Neural cell (in vitro differentiated cells): Measurements from ENCODE around the gene USP32. TPM values are rescaled to one million over a fixed set of nuclear protein-coding genes. Genes with fewer than 3 reads are reported as not detected.

Experiments used
- H2AFZ ChIP-seq: fragments of 200-600, 300-800 bp; sonication (generic), shearing (Covaris generic); 2 replicates; pipeline ENCODE4 v1.6.0; 2014; ENCODE audit warnings: low read depth, mild to moderate bottlenecking, antibody characterized with exemption, low read length, moderate library complexity
- H3F3A ChIP-seq: fragments of 200-600 bp; shearing (Covaris generic); 2 replicates; pipeline ENCODE4 v1.6.1; 2016; ENCODE audit warnings: mild to moderate bottlenecking, moderate library complexity, mixed read lengths, antibody characterized with exemption, low read length; ENCODE audit not compliant: insufficient read depth, poor library complexity, severe bottlenecking
- H3K27ac ChIP-seq: fragments of 200-600, 300-800 bp; sonication (generic), shearing (Covaris generic); 2 replicates; pipeline ENCODE4 v1.5.1; 2014; ENCODE audit warnings: mild to moderate bottlenecking, low read length, moderate library complexity
- H3K27me3 ChIP-seq: fragments of 300-800, 200-600 bp; sonication (generic), shearing (Covaris generic); 2 replicates; pipeline ENCODE4 v1.6.0; 2014; ENCODE audit warnings: mild to moderate bottlenecking, low read depth, low read length, moderate library complexity; ENCODE audit not compliant: insufficient read depth
- H3K36me3 ChIP-seq: fragments of 300-800, 200-600 bp; sonication (generic), shearing (Covaris generic); 2 replicates; pipeline ENCODE4 v1.5.1; 2014; ENCODE audit warnings: mild to moderate bottlenecking, antibody characterized with exemption, low read length, moderate library complexity; ENCODE audit not compliant: insufficient read depth
- H3K4me2 ChIP-seq: fragments of 300-800, 200-600 bp; sonication (generic), shearing (Covaris generic); 2 replicates; pipeline ENCODE4 v1.6.0; 2014; ENCODE audit warnings: mild to moderate bottlenecking, low read length
- H3K4me3 ChIP-seq: fragments of 300-800, 200-600 bp; sonication (generic), shearing (Covaris generic); 2 replicates; pipeline ENCODE4 v1.5.1; 2014; ENCODE audit warnings: mild to moderate bottlenecking, low read length, moderate library complexity
- H3K79me2 ChIP-seq: fragments of 200-600 bp; shearing (Covaris generic); replicated peaks from 2 replicates; pipeline ENCODE4 v1.6.0; 2014; ENCODE audit warnings: mild to moderate bottlenecking, low read length, moderate library complexity; ENCODE audit not compliant: insufficient read depth
- H3K9ac ChIP-seq: fragments of 300-800, 200-600 bp; sonication (generic), shearing (Covaris generic); 2 replicates; pipeline ENCODE4 v1.6.1; 2016; ENCODE audit warnings: mild to moderate bottlenecking, low read length, mixed read lengths
- H3K9me2 ChIP-seq: fragments of 200-600 bp; shearing (Covaris generic); 2 replicates; pipeline ENCODE4 v1.6.1; 2016; ENCODE audit warnings: mild to moderate bottlenecking, low read length, mixed read lengths; ENCODE audit not compliant: insufficient read depth
- H3K9me3 ChIP-seq: fragments of 200-600, 300-800 bp; sonication (generic), shearing (Covaris generic); 2 replicates; pipeline ENCODE4 v1.6.1; 2016; ENCODE audit warnings: mild to moderate bottlenecking, mixed run types, low read length, moderate library complexity, mixed read lengths
- H4K20me1 ChIP-seq: fragments of 200-600 bp; shearing (Covaris generic); 2 replicates; pipeline ENCODE4 v1.6.1; 2016; ENCODE audit warnings: mild to moderate bottlenecking, mixed run types; ENCODE audit not compliant: insufficient read depth
- EP300 ChIP-seq: fragments of 450-650 bp; conservative IDR thresholded peaks from 2 replicates; pipeline ENCODE4 v1.6.1; 2014; ENCODE audit warnings: antibody characterized with exemption, mild to moderate bottlenecking, moderate library complexity; ENCODE audit not compliant: poor library complexity, severe bottlenecking
- EZH2 ChIP-seq: fragments of 200-600, 300-800 bp; shearing (Covaris generic), sonication (generic); IDR thresholded peaks from 2 replicates; pipeline ENCODE4 v1.6.1; 2014; ENCODE audit warnings: antibody characterized with exemption, low read length, borderline replicate concordance, mild to moderate bottlenecking; ENCODE audit not compliant: insufficient read depth, poor library complexity, severe bottlenecking
- MXI1 ChIP-seq: fragments of 450-650 bp; conservative IDR thresholded peaks from 2 replicates; pipeline ENCODE4 v1.6.1; 2014; ENCODE audit warnings: antibody characterized with exemption, mild to moderate bottlenecking; ENCODE audit not compliant: poor library complexity, severe bottlenecking
- POLR2AphosphoS5 ChIP-seq: IDR thresholded peaks from 2 replicates; pipeline ENCODE4 v1.6.1; 2012
- RAD21 ChIP-seq: fragments of 450-650 bp; conservative IDR thresholded peaks from 2 replicates; pipeline ENCODE4 v1.6.1; 2014; ENCODE audit warnings: antibody characterized with exemption, mild to moderate bottlenecking, moderate library complexity
- SMC3 ChIP-seq: fragments of 450-650 bp; conservative IDR thresholded peaks from 2 replicates; pipeline ENCODE4 v1.6.1; 2014; ENCODE audit warnings: antibody characterized with exemption, mild to moderate bottlenecking, moderate library complexity; ENCODE audit not compliant: poor library complexity
- TAF1 ChIP-seq: IDR thresholded peaks from 2 replicates; pipeline ENCODE4 v1.6.1; 2012; ENCODE audit warnings: low read depth
- polyA plus RNA-seq: library from polyadenylated mRNA; depleted of rRNA; stranded (reverse); fragments of >200 nt; gene quantifications from 2 replicates; pipeline ENCODE4 v1.2.3, GENCODE V29; 2014
- TF ChIP-seq, protein P1 (sequence below): fragments of 450-650 bp; IDR thresholded peaks from 2 replicates; pipeline ENCODE4 v1.5.1; 2014; ENCODE audit warnings: antibody characterized with exemption, mild to moderate bottlenecking, moderate library complexity; ENCODE audit not compliant: poor library complexity, severe bottlenecking
- TF ChIP-seq, protein P2 (sequence below): IDR thresholded peaks from 2 replicates; pipeline ENCODE4 v1.6.1; 2012; ENCODE audit warnings: borderline replicate concordance

USP32 gene
- polyA plus RNA-seq, 1 donor from 2014 or later = 25.7 TPM

DNA sequence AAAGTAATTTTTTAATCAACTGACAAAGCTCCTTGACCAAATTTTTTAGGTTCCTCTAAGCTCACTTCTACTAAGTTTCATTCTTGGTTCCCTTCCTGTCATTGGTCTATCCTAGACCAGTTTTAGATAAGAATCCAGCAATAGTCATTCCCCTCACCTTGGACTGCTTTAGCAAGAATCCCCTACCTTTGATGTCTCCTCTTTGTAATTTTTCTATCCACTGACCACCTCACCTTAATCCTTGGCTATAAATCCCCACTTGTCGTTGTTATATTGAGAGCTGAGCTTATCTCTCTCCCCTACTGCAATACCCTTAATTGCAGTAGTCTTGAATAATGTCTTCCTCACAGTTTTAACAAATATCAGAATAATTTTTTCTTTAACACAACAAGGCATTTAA lies 107.2 kb downstream of the USP32 start:
- Histone ChIP-seq H3K36me3 (no peaks in the 10 kb centered on the region), H4K20me1 (no peaks in the 10 kb centered on the region), H3K79me2 (no peaks in the 10 kb centered on the region), H3K27ac (no peak overlapping the region), H3K27me3 (no peaks in the 10 kb centered on the region), H3K9me3 (no peaks in the 10 kb centered on the region), H3K9me2 (no peaks in the 10 kb centered on the region), H3K4me3 (no peak overlapping the region), H2AFZ (no peak overlapping the region), H3K4me2 (no peak overlapping the region), H3K9ac (no peak overlapping the region), H3F3A (no peaks in the 10 kb centered on the region)
- TF ChIP-seq TAF1 = no peak
- TF ChIP-seq MXI1 = no peak
- TF ChIP-seq POLR2AphosphoS5 = no peak
- TF ChIP-seq, protein P1, sequence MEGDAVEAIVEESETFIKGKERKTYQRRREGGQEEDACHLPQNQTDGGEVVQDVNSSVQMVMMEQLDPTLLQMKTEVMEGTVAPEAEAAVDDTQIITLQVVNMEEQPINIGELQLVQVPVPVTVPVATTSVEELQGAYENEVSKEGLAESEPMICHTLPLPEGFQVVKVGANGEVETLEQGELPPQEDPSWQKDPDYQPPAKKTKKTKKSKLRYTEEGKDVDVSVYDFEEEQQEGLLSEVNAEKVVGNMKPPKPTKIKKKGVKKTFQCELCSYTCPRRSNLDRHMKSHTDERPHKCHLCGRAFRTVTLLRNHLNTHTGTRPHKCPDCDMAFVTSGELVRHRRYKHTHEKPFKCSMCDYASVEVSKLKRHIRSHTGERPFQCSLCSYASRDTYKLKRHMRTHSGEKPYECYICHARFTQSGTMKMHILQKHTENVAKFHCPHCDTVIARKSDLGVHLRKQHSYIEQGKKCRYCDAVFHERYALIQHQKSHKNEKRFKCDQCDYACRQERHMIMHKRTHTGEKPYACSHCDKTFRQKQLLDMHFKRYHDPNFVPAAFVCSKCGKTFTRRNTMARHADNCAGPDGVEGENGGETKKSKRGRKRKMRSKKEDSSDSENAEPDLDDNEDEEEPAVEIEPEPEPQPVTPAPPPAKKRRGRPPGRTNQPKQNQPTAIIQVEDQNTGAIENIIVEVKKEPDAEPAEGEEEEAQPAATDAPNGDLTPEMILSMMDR = no peak
- no peak for TF ChIP-seq RAD21

DNA sequence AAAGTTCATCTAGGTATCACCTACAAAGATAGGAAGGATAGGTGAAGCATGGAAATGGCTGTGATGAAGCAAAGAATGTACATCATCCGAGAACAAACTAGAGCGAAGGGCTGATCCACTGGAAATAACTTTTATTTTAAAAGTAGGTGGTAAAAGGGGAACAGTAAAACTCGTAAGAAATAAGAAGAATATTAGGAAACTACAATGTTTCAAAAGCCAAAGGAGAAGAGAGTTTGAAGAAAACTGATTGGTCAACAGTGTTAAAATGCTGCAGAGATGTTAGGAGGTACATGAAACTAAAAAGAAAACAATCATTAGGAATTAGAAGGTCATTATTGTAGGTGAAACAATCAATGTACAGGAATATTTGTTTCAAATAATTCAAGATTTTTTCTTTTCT lies 108.1 kb downstream of the USP32 start:
- no peaks in the 10 kb centered on the region for H3F3A ChIP-seq
- no peak overlapping the region for H3K4me3 ChIP-seq
- H3K9me3 ChIP-seq = no peaks in the 10 kb centered on the region
- no peak overlapping the region for H2AFZ ChIP-seq
- no peak overlapping the region for H3K27ac ChIP-seq
- no peaks in the 10 kb centered on the region for H3K79me2 ChIP-seq
- H3K4me2 ChIP-seq = no peak overlapping the region
- no peaks in the 10 kb centered on the region for H3K36me3 ChIP-seq
- no peaks in the 10 kb centered on the region for H3K9me2 ChIP-seq
- no peaks in the 10 kb centered on the region for H3K27me3 ChIP-seq
- H4K20me1 ChIP-seq = no peaks in the 10 kb centered on the region
- TF ChIP-seq SMC3 (no peak), RAD21 (no peak), MXI1 (no peak)
- H3K9ac ChIP-seq = no peak overlapping the region

DNA sequence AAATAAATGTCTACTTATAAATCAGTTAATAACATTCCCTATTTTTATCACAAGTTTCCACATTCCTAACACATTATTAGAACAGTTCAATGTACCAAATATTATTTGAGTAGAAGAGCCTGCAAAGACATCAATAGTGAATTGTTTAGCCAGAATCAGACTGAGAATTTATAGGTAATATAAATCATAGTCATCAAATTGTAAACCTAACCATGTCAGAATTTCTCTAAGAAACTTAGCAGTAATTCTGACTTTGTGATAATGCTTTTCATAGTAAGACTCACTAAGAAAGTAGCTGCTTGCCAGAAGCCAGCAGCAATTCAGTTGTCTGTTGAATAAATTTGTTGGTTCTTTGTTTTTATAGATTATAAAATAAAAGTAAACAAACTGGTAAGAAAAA lies 111.3 kb downstream of the USP32 start:
- no peak overlapping the region for H3K27ac ChIP-seq
- no peaks in the 10 kb centered on the region for H3K36me3 ChIP-seq
- H3K4me2 ChIP-seq = no peak overlapping the region
- no peaks in the 10 kb centered on the region for H3K27me3 ChIP-seq
- H3K79me2 ChIP-seq = no peaks in the 10 kb centered on the region
- no peaks in the 10 kb centered on the region for H3F3A ChIP-seq
- no peaks in the 10 kb centered on the region for H3K9me3 ChIP-seq
- no peak overlapping the region for H2AFZ ChIP-seq
- H3K4me3 ChIP-seq = no peak overlapping the region
- H3K9ac ChIP-seq = no peak overlapping the region
- no peaks in the 10 kb centered on the region for H3K9me2 ChIP-seq
- no peaks in the 10 kb centered on the region for H4K20me1 ChIP-seq
- TF ChIP-seq POLR2AphosphoS5 = no peak

DNA sequence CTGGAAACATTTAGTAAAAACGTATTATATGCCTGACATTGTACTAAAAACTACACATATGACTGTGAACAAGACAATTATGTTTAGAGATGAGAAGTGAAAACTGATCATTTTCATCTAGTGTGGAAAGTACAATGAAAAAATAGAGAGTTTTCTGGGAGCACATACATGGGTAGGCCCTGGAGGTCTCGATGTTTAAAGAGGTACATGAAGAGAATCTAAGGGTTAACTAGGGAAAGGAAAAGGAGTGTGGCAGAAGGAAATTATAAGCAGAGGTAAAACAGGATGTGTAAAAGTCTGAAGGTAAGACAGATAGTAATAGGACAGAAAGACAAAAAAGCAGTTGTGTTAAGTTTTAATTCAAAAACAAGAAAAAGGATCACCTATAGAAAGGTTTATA lies 113.7 kb downstream of the USP32 start:
- H3K27me3 ChIP-seq = no peaks in the 10 kb centered on the region

More for the DNA sequence above, 113.7 kb downstream of the USP32 start:
- H3K79me2 ChIP-seq = no peaks in the 10 kb centered on the region
- H3K27ac ChIP-seq = no peak overlapping the region
- TF ChIP-seq MXI1 (no peak), TAF1 (no peak), RAD21 (no peak), EZH2 (no peak), SMC3 (no peak), EP300 (no peak), POLR2AphosphoS5 (no peak)
- TF ChIP-seq, protein P2, sequence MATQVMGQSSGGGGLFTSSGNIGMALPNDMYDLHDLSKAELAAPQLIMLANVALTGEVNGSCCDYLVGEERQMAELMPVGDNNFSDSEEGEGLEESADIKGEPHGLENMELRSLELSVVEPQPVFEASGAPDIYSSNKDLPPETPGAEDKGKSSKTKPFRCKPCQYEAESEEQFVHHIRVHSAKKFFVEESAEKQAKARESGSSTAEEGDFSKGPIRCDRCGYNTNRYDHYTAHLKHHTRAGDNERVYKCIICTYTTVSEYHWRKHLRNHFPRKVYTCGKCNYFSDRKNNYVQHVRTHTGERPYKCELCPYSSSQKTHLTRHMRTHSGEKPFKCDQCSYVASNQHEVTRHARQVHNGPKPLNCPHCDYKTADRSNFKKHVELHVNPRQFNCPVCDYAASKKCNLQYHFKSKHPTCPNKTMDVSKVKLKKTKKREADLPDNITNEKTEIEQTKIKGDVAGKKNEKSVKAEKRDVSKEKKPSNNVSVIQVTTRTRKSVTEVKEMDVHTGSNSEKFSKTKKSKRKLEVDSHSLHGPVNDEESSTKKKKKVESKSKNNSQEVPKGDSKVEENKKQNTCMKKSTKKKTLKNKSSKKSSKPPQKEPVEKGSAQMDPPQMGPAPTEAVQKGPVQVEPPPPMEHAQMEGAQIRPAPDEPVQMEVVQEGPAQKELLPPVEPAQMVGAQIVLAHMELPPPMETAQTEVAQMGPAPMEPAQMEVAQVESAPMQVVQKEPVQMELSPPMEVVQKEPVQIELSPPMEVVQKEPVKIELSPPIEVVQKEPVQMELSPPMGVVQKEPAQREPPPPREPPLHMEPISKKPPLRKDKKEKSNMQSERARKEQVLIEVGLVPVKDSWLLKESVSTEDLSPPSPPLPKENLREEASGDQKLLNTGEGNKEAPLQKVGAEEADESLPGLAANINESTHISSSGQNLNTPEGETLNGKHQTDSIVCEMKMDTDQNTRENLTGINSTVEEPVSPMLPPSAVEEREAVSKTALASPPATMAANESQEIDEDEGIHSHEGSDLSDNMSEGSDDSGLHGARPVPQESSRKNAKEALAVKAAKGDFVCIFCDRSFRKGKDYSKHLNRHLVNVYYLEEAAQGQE = no peak
- TF ChIP-seq, protein P1 = no peak
- H3K4me3 ChIP-seq = no peak overlapping the region
- no peaks in the 10 kb centered on the region for H3K9me2 ChIP-seq
- H3K9ac ChIP-seq = no peak overlapping the region
- H3K9me3 ChIP-seq = no peaks in the 10 kb centered on the region
- H3K36me3 ChIP-seq = no peaks in the 10 kb centered on the region
- H3K4me2 ChIP-seq = no peak overlapping the region
- H4K20me1 ChIP-seq = no peaks in the 10 kb centered on the region
- no peak overlapping the region for H2AFZ ChIP-seq
- H3F3A ChIP-seq = no peaks in the 10 kb centered on the region
